HG03439 (cell line): ENCODE results near the gene SP7.
"Not testable (repeated sequence)": the region's sequence is repeated elsewhere in the genome, so short reads cannot be mapped to it uniquely, and the experiment has no call there.

Experiments used
- ATAC-seq: cut with Tn5 transposase; IDR thresholded peaks from one replicate; pipeline ENCODE4 v1.9.1; 2021; ENCODE audit warnings: mild to moderate bottlenecking, moderate library complexity; ENCODE audit not compliant: unreplicated experiment

The SP7 gene

GRCh38 chr12:53324113-53324778 lies 11.9 kb downstream of the SP7 start:
- ATAC-seq, result peak; percentile 20

DNA sequence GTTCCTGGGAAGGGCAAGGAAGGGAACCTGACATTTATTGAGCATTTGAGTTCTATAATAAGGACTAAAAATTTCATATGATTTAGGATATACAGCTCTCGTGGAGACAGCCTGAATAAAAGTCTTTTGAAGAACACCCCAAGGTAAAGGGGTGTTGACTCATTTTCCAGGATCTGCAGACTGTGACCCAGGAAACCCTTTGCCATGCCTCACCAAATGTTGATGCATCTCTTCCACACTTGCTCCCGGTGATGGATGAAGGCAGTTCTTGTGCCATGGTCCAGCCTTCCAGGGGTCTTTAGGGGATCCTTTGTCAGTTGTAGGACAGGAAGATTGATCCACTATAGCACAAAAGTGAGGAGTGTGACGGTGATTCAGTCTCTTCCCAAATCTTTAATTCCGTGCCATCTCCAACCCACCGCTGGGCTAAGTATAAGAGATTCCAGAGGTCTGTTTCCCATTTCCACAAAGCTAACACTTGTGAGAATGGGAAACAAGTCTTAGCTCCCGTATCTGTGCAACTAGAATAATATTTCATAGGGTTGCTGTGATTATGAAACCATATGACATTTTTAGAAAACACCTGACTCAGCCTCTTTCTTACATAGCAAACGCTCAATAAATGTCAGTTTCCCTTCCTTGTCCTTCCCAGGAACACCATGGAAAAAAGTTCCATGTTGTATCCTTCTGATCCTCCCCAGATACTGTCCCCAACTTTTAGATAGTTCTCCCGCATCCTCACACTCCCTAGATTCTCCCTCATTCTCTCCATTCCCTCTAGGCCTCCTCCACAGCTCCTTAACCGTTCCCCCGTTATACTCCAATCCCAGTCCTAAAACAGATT lies 15.6 kb downstream of the SP7 start:
- ATAC-seq, result no peak

GRCh38 chr12:53313996-53314395 lies 22.2 kb downstream of the SP7 start:
- ATAC-seq, result no peak

DNA sequence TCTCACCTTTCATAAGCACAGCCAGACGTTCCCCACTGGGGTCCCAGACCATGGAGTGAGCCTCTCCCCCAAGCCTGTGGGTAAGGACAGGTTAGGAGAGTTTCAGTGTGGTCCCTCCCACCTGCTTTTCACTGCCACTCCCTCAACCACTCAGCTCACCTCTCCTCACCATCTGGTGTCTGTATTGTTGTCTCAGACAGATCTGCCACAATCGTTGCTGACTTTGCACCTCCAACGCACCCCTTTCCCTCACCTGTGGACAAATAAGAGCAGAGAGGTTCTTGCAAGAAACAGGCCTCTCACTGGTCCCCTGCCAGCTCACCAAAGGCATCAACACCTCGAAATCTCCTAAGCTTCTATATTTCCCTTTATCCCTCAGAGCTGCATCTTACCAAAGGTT lies 27.9 kb downstream of the SP7 start:
- no peak for ATAC-seq

- no peak for ATAC-seq
Observed at GRCh38 chr12:53306826-53307225, 29.3 kb downstream of the SP7 start.

DNA sequence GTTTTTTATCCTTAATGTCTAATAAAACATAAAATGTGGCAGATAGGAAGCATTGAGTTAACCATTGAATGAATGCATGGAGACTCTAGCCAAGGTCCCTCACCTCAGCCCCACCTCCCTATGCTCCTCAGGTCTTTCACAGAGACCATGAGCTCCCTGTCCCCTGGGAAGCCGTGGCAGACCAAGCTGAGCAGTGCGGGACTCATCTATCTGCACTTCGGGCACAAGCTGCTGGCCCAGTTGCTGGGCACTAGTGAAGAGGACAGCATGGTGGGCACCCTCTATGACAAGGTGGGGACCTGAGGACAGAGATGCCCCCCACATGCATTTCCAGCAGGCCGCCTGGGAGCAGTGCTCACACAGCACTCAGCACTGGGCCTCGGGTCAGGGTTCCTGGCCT lies 33.3 kb downstream of the SP7 start:
- ATAC-seq, result no peak

DNA sequence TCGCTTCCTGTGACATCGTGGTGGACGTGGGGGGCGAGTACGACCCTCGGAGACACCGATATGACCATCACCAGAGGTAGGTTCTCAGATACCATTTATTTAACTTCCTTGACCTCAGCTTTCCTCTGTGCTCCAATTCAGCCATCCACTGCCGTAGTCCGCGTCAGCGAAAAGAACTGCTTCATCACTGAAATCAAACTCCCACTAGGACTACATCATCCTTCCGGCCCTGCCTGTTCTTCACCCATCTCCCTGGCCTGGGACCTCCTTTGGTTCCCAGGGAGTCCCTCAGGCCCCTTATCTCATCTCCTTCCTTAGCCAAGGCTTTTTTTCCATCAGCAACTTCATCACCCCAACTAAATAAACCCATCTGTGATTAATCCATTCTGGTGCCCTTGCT lies 36.0 kb downstream of the SP7 start:
- ATAC-seq, result no peak

GRCh38 chr12:53299454-53300180 lies 36.5 kb downstream of the SP7 start, which contains the start of gene MYG1:
TSS of gene MYG1 (plus strand) at chr12:53299695. CDS start at chr12:53299738, 43 bp downstream.
- ATAC-seq, result peak; percentile 67

GRCh38 chr12:53299101-53299453 lies 37.1 kb downstream of the SP7 start:
- ATAC-seq, result no peak

GRCh38 chr12:53298164-53298563 lies 38.0 kb downstream of the SP7 start:
- no peak for ATAC-seq

- not testable (repeated sequence) for ATAC-seq
Observed at GRCh38 chr12:53297106-53297505, 39.0 kb downstream of the SP7 start.

DNA sequence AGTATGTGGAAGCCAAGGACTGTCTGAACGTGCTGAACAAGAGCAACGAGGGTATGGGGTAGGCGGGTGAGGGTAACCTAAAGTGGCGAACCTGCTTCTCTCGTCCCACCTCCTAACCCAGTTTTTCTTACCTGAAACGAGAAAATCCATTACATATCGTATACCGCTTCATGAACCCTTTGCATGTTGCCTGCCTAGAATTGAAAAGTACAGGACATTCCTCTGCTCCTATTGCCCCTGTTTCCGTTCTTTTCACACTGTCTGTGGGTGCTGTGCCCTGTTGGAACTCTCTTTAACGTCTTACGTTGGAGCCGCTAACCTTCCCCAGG lies 40.3 kb downstream of the SP7 start:
- ATAC-seq, result no peak

GRCh38 chr12:53295070-53295890 lies 40.9 kb downstream of the SP7 start, which contains the start of gene PFDN5:
TSS of gene PFDN5 (plus strand) at chr12:53295542. CDS start at chr12:53295568, 26 bp downstream.
- ATAC-seq, result peak; percentile 71

DNA sequence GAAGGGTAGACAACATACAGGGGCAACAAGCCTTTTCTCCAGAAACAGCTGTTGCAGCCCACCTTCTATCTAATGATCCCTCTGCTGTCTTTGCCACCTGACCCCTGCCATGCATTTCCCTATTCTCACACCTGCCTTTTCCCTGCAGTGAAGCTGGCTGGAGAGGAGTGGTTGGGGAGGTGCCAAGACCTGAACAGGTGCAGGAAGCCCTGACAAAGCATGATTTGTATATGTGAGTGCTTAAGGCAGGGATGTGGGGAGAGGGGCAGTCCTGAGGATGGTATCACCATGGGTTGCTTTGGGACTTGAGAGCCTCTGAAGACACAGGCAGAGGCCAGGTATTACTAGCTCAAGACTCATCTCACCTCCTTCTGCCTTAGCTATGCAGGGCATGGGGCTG lies 43.7 kb downstream of the SP7 start:
- no peak for ATAC-seq

DNA sequence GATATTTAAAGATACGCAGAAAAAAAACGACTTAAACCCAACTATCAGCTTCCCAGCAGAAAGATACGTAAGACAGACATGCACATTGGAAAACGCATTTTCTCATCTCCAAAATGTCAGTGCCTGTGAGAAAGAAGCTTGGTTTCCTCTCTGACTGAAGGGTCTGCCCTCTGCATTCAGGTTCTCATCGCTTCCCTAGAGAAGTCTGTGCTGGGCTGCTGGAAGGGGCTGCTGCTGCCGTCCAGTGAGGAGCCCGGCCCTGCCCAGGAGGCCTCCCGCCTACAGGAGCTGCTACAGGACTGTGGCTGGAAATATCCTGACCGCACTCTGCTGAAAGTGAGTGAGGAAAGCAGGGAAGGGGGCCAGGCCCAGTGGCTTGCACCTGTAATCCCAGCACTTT lies 45.5 kb downstream of the SP7 start:
- ATAC-seq, result no peak

GRCh38 chr12:53289891-53290290 lies 46.3 kb downstream of the SP7 start:
- no peak for ATAC-seq

GRCh38 chr12:53288322-53288721 lies 47.8 kb downstream of the SP7 start:
- ATAC-seq, result no peak

DNA sequence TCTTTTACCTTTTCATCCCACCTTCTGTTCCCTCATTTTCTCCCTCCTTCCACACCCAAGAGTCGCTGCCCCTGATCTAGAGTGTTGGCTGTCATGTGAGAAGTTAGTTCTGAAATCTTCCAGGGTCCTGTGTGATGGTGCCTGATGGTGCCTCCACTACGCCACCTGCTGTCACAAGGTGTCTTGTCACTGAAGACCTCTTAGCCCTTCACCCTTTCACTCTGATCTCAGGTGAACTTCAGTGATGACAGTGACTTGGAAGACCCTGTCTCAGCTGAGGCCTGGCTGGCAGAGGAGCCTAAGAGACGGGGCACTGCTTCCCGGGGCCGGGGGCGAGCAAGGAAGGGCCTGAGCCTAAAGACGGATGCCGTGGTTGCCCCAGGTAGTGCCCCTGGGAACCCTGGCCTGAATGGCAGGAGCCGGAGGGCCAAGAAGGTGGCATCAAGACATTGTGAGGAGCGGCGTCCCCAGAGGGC lies 48.4 kb downstream of the SP7 start:
- no peak for ATAC-seq

- no peak for ATAC-seq
Observed at GRCh38 chr12:53286448-53286847, 49.7 kb downstream of the SP7 start.

- ATAC-seq, result no peak
Observed at GRCh38 chr12:53279888-53280498, 56.2 kb downstream of the SP7 start.
